Lung (tissue), 12 donors: ENCODE data around the gene OLFM2. TPM values are rescaled to one million over a fixed set of nuclear protein-coding genes. Genes with fewer than 3 reads are reported as not detected.

ENCODE experiments used
- ATAC-seq: fragments of 200-7000 bp; cut with Tn5 transposase; one replicate; pipeline ENCODE4 v1.9.1; 2020; ENCODE audit warnings: moderate number of reproducible peaks; ENCODE audit not compliant: insufficient read depth, low FRiP score
- DNase-seq, 3 donors: peaks; one replicate each; pipeline ENCODE4 v3.0.0-alpha.2; 2013 to 2017
- H3K27ac ChIP-seq, 2 donors: one replicate each; pipeline ENCODE4 v1.5.1; 2013; ENCODE audit warnings: mild to moderate bottlenecking in 2 of 2, moderate library complexity in 2 of 2, control low read depth in 1 of 2, inconsistent platforms in 1 of 2, low read depth in 1 of 2, low read length in 1 of 2
- H3K27me3 ChIP-seq, 3 donors: one replicate each; pipeline ENCODE4 v1.5.1; 2013; ENCODE audit warnings: low read length in 2 of 3; ENCODE audit not compliant: control insufficient read depth in 3 of 3, insufficient read depth in 3 of 3
- H3K36me3 ChIP-seq, 4 donors: one replicate each; pipeline ENCODE4 v1.5.1; 2013; ENCODE audit warnings: low read length in 4 of 4, mild to moderate bottlenecking in 1 of 4, moderate library complexity in 1 of 4; ENCODE audit not compliant: control insufficient read depth in 4 of 4, insufficient read depth in 4 of 4
- H3K4me1 ChIP-seq, 5 donors: one replicate each; pipeline ENCODE4 v1.5.1; 2013; ENCODE audit warnings: low read length in 5 of 5, mild to moderate bottlenecking in 2 of 5, moderate library complexity in 1 of 5; ENCODE audit not compliant: control insufficient read depth in 5 of 5, insufficient read depth in 5 of 5
- H3K4me3 ChIP-seq: one replicate; pipeline ENCODE4 v1.5.1; 2013; ENCODE audit warnings: mild to moderate bottlenecking, control low read depth, moderate library complexity
- H3K9ac ChIP-seq, 2 donors: one replicate each; pipeline ENCODE4 v1.5.1; 2013; ENCODE audit warnings: low read length in 2 of 2, control low read depth in 1 of 2; ENCODE audit not compliant: insufficient read depth in 1 of 2
- H3K9me3 ChIP-seq, 4 donors: one replicate each; pipeline ENCODE4 v1.5.1; 2013; ENCODE audit warnings: low read length in 3 of 4, mild to moderate bottlenecking in 1 of 4, moderate library complexity in 1 of 4; ENCODE audit not compliant: control insufficient read depth in 4 of 4, insufficient read depth in 3 of 4
- WGBS, 2 donors: extraction: QIAGEN DNeasy Blood & Tissue Kit; methylation state at CpG; one replicate each; pipeline ENCODE4 v1.1.7; 2013; 5-methylcytosine and 5-hydroxymethylcytosine counted together
- polyA plus RNA-seq, 2 donors: library from polyadenylated mRNA; stranded (reverse); fragments of 200-250 nt; gene quantifications; one replicate each; pipeline ENCODE4 v1.2.1, GENCODE V29; 2013
- total RNA-seq, 2 donors: library from RNA; depleted of rRNA in 1 of 2; stranded (reverse); fragments of >200 nt in 1 of 2; gene quantifications; one replicate each; pipeline ENCODE4 v1.2.1, GENCODE V29; 2014 to 2021
- TF ChIP-seq, protein P1 (sequence below): IDR thresholded peaks from 2 replicates; pipeline ENCODE4 v1.5.1; 2012; ENCODE audit warnings: mild to moderate bottlenecking; ENCODE audit errors: control extremely low read depth, extremely low read depth
- donor health status: control.
- donor health status: control.
- donor health status: Bipolar disorder and iron deficiency.
- donor health status: healthy.
- donor health status: DM: yes; HTN: yes; CAD: no.

The OLFM2 gene
- total and polyA plus RNA-seq, 4 donors = 2.2 to 14.3 (median 8.8) TPM

DNA sequence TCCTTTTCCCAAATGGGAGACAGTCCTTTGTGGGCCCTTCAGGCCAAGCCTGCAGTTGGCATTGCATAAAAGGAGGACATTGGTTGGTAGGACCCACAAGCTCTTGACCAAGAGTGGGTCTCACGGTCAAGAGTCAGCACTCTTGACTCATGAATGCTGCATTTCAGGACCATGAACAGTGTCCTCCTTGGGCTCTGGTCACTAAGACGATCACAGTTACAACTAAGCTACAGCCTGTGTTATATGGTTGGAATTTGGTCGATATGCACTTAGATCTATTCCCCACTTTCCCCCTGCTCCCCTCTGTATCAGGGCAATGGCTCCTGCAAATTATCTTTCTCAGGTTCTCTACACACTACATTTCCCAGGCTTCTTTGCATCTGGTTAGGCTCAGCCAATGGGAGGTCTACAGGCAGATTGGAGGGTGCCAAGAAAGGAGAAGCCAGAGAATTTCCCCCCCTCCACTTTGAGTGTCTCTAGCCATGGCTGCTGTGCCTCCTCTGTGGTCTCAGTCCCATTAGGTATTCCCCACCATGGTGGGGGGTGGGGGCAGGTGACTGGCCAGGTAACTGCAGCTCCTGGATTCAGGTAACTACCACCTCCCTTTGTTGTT is 3.1 kb upstream of the OLFM2 start:
- Histone ChIP-seq H3K36me3 (no peaks in the 10 kb centered on the region), H3K9ac (no peak overlapping the region), H3K9me3 (peaks cover 0 to 8% (median 3%) of the 10 kb centered on the region in 4 donors), H3K4me3 (no peak overlapping the region), H3K27me3 (peaks cover 0 to 14% (median 13%) of the 10 kb centered on the region in 3 donors), H3K4me1 (peaks cover 0 to 11% (median 2%) of the 10 kb centered on the region in 5 donors), H3K27ac (no peak overlapping the region)
- TF ChIP-seq, protein P1, sequence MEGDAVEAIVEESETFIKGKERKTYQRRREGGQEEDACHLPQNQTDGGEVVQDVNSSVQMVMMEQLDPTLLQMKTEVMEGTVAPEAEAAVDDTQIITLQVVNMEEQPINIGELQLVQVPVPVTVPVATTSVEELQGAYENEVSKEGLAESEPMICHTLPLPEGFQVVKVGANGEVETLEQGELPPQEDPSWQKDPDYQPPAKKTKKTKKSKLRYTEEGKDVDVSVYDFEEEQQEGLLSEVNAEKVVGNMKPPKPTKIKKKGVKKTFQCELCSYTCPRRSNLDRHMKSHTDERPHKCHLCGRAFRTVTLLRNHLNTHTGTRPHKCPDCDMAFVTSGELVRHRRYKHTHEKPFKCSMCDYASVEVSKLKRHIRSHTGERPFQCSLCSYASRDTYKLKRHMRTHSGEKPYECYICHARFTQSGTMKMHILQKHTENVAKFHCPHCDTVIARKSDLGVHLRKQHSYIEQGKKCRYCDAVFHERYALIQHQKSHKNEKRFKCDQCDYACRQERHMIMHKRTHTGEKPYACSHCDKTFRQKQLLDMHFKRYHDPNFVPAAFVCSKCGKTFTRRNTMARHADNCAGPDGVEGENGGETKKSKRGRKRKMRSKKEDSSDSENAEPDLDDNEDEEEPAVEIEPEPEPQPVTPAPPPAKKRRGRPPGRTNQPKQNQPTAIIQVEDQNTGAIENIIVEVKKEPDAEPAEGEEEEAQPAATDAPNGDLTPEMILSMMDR = no peak
- ATAC-seq (no peak), DNase-seq (peak in 1 of 3 donors; percentile 37)
- 52 to 65% methylated on average over 3 of the region's 3 CpGs for WGBS, 2 donors

DNA sequence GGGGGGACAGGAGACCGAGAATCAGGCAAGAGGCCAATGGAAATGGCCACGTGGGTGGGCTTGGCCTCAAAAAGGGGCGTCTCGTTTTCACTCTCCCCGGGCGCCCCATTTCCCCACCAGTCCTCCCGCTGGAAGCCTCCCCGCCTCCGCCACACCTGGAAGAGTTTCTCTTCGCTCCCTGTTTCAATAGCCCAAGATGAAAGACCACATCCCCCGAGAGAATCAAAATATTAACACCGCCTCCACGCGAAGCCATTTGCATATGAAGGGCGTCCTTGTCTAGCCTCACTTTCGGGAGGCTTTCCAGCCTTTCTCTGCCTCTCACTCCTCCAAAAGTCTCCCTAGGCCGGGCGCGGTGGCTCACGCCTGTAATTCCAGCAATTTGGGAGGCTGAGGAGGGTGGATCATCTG is 691 bp upstream of the OLFM2 start:
- Histone ChIP-seq H3K4me3 (no peak overlapping the region), H3K36me3 (no peaks in the 10 kb centered on the region), H3K4me1 (peaks cover 0 to 11% (median 2%) of the 10 kb centered on the region in 5 donors), H3K9ac (no peak overlapping the region), H3K27ac (no peak overlapping the region), H3K9me3 (peaks cover 0 to 5% (median 2%) of the 10 kb centered on the region in 4 donors), H3K27me3 (peaks cover 0 to 18% (median 13%) of the 10 kb centered on the region in 3 donors)
- DNase-seq (peak; percentile 4 to 17 (median 15)), ATAC-seq (no peak)
- 12% methylated on average over 20 of the region's 20 CpGs for WGBS, 2 donors
- TF ChIP-seq, protein P1 = no peak

DNA sequence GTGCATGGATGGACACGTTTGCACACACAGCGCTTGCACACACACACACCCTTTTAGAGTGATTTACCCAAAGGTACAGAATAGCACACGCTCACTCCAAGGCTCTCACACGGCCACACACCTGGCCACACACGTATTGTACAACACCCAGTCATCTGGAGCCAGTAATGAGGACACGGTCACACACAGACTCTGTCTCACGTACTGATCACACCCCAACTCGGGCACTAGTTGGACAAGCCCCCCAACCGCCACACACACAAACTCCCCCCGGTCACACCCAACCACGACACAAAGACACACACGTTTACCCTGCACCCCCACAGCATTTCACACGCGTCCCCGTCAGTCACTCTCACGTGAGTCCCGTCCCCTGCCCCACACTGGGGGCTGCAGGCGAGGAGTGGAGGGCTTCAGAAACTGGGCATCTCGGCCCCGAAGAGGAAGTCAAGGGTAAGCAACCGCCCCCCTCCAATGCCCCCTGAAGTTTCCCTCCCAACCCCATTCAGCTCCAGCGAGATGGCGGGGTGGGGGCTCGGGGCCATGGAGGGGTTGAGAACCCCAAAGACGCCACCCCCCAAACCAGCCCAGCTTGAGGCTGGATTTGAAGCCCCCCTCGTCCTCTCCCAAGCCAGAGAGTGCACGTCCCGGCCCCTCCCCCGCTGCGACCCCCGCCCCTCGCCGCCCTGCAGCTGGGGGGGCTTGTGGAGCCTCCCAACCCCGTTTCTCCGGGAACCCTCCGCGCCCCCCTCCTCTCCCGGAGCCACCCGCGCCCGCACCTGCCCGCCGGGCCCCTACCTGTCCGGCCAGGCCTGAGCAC is 599 bp downstream of the OLFM2 start:
- no peaks in the 10 kb centered on the region for H3K36me3 ChIP-seq
- H3K9ac ChIP-seq = peak overlapping the region; percentile 1 to 21
- TF ChIP-seq, protein P1 = no peak
- H3K27me3 ChIP-seq = peaks cover 0 to 18% (median 13%) of the 10 kb centered on the region in 3 donors
- peak overlapping the region; percentile 25 for H3K4me3 ChIP-seq
- peaks cover 0 to 1% (median 0%) of the 10 kb centered on the region in 4 donors for H3K9me3 ChIP-seq
- no peak for ATAC-seq
- H3K4me1 ChIP-seq = peaks cover 0 to 10% (median 2%) of the 10 kb centered on the region in 5 donors
- DNase-seq = peak; percentile 4 to 31 (median 16)
- no peak overlapping the region for H3K27ac ChIP-seq
- WGBS, 2 donors = 2 to 3% methylated on average over 35 to 44 of the region's 44 CpGs
